ENCODE results near the gene ACTL6A.
A peak's percentile ranks its signal among the peaks of the same experiment; 100 is the strongest.

ACTL6A gene

GRCh38 chr3:179591313-179591712 lies 28.6 kb downstream of the ACTL6A start:
- DNase-seq = no peak

GRCh38 chr3:179599531-179599930 lies 36.8 kb downstream of the ACTL6A start:
- DNase-seq = no peak

- DNase-seq = no peak
Observed at GRCh38 chr3:179603321-179603720, 40.6 kb downstream of the ACTL6A start.

- DNase-seq = no peak
Observed at GRCh38 chr3:179603831-179604230, 41.1 kb downstream of the ACTL6A start.

GRCh38 chr3:179604321-179605078 lies 41.8 kb downstream of the ACTL6A start, which contains the start of the genes MRPL47 and NDUFB5:
TSS of gene MRPL47 (minus strand) at chr3:179604638. CDS start at chr3:179604624, 14 bp downstream.
TSS of gene NDUFB5 (plus strand) at chr3:179604794. CDS start at chr3:179604816, 22 bp downstream.
- DNase-seq = peak; percentile 93

- no peak for DNase-seq
Observed at GRCh38 chr3:179606534-179607085, 43.9 kb downstream of the ACTL6A start.

GRCh38 chr3:179608931-179609720 lies 46.4 kb downstream of the ACTL6A start:
- peak; percentile 13 for DNase-seq

GRCh38 chr3:179610066-179610465 lies 47.3 kb downstream of the ACTL6A start:
- no peak for DNase-seq

GRCh38 chr3:179613807-179614206 lies 51.1 kb downstream of the ACTL6A start:
- no peak for DNase-seq

GRCh38 chr3:179615458-179616173 lies 52.9 kb downstream of the ACTL6A start:
- DNase-seq = no peak

- DNase-seq = no peak
Observed at GRCh38 chr3:179622023-179622422, 59.3 kb downstream of the ACTL6A start.

GRCh38 chr3:179624451-179624850 lies 61.7 kb downstream of the ACTL6A start:
- no peak for DNase-seq

- DNase-seq = no peak
Observed at GRCh38 chr3:179630753-179631451, 68.2 kb downstream of the ACTL6A start.
